BLaER1 treated with 17β-estradiol and CSF1 and Interleukin-3, amounts not matched to agents 10 nM and 100 nM (cell line): ENCODE results near the gene TNIK.
A peak's percentile ranks its signal among the peaks of the same experiment; 100 is the strongest.

ENCODE experiments used
- H3K27ac ChIP-seq, 11 experiments: shearing (Covaris generic); formaldehyde crosslinking; 2 replicates each; pipeline ENCODE4 v1.8.1; 2022
- H3K27me3 ChIP-seq, 11 experiments: shearing (Covaris generic); formaldehyde crosslinking; 2 replicates each; pipeline ENCODE4 v1.8.1; 2022
- H3K36me3 ChIP-seq, 11 experiments: shearing (Covaris generic); formaldehyde crosslinking; 2 replicates each; pipeline ENCODE4 v1.8.1; 2022
- H3K4me1 ChIP-seq, 10 experiments: shearing (Covaris generic); formaldehyde crosslinking; 2 replicates each; pipeline ENCODE4 v1.8.1; 2022
- H3K4me2 ChIP-seq, 11 experiments: shearing (Covaris generic); formaldehyde crosslinking; 2 replicates each; pipeline ENCODE4 v1.8.1; 2022
- H3K4me3 ChIP-seq, 10 experiments: shearing (Covaris generic); formaldehyde crosslinking; 2 replicates each; pipeline ENCODE4 v1.8.1; 2022
- H3K9ac ChIP-seq, 11 experiments: shearing (Covaris generic); formaldehyde crosslinking; 2 replicates each; pipeline ENCODE4 v1.8.1; 2022
- H3K9me3 ChIP-seq, 11 experiments: shearing (Covaris generic); formaldehyde crosslinking; replicated peaks in 1 of 11; 2 replicates each; pipeline ENCODE4 v1.8.1; 2022
- H4K20me1 ChIP-seq, 11 experiments: shearing (Covaris generic); formaldehyde crosslinking; 2 replicates each; pipeline ENCODE4 v1.8.1; 2022
- Cebpa-rat ChIP-seq, 11 experiments: shearing (Covaris generic); IDR thresholded peaks; 2 replicates each; pipeline ENCODE4 v1.8.1; 2022

The TNIK gene

GRCh38 chr3:171234298-171235010 is 225.8 kb downstream of the TNIK start:
- Histone ChIP-seq H3K27ac (no peak overlapping the region), H3K27me3 (no peaks in the 10 kb centered on the region), H3K4me2 (no peak overlapping the region), H3K4me1 (no peaks in the 10 kb centered on the region), H3K9me3 (no peaks in the 10 kb centered on the region), H3K36me3 (no peaks in the 10 kb centered on the region), H3K9ac (no peak overlapping the region), H3K4me3 (no peak overlapping the region), H4K20me1 (no peaks in the 10 kb centered on the region)
- no peak for TF ChIP-seq Cebpa-rat (IDR thresholded peaks at IDR 0.05)

DNA sequence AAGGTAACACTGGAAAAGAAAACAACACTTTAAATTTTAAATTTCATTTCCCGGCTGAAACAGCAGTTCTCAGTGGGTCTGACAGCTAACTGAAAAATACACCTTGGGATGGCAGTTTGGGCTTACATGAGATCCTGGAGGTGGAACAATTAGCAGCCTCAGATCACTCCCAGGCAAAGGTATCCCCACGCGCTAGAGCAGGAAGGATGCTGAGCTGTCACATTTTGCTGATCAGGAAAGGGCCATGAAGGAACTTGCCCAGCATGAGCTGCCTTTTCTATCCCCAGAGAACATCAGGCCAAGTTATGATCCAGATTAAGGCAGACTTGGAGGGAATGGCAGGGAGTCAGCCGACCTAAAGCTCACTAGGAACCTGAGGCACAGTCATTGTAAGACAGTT is 228.8 kb downstream of the TNIK start:
- Histone ChIP-seq H3K4me2 (no peak overlapping the region), H3K9ac (no peak overlapping the region), H3K27me3 (no peaks in the 10 kb centered on the region), H3K4me3 (no peak overlapping the region), H3K27ac (no peak overlapping the region), H3K36me3 (peaks cover 0 to under 1% (median 0%) of the 10 kb centered on the region in 11 experiments; a peak in 1 of 22 replicates), H4K20me1 (no peaks in the 10 kb centered on the region), H3K4me1 (no peaks in the 10 kb centered on the region), H3K9me3 (peaks cover under 1 to 10% (median under 1%) of the 10 kb centered on the region in 11 experiments; a peak in 19 of 22 replicates)
- TF ChIP-seq Cebpa-rat (IDR thresholded peaks at IDR 0.05) = no peak

DNA sequence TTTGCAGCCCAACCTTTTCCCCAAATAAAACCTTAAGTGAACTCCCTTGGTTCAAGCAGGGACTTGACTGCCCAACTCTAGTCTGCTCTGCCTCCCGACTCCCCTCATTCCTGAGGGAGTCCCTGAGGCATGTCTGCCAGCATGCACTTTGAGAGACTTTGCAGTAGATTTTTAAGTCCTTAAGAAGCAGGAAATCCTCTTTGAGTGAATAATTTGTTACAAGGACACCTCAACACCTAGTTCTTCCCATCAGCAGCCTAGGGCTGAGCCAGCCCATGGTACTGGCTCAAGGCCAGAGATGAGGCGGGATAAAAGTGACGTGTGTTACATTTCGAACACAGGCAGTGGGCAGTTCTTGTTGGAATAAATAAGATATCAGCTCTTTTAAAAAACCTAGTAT is 229.3 kb downstream of the TNIK start:
- peaks cover 0 to 5% (median 0%) of the 10 kb centered on the region in 11 experiments; a peak in 3 of 22 replicates for H3K36me3 ChIP-seq
- H3K27ac ChIP-seq = no peak overlapping the region
- no peaks in the 10 kb centered on the region for H3K27me3 ChIP-seq
- H3K9ac ChIP-seq = no peak overlapping the region
- no peaks in the 10 kb centered on the region for H4K20me1 ChIP-seq
- H3K4me2 ChIP-seq = no peak overlapping the region
- no peak overlapping the region for H3K4me3 ChIP-seq
- H3K4me1 ChIP-seq = peaks cover 0 to under 1% (median 0%) of the 10 kb centered on the region in 10 experiments; a peak in 3 of 20 replicates
- no peak for TF ChIP-seq Cebpa-rat (IDR thresholded peaks at IDR 0.05)
- H3K9me3 ChIP-seq = peaks cover 5 to 15% (median 6%) of the 10 kb centered on the region in 11 experiments

DNA sequence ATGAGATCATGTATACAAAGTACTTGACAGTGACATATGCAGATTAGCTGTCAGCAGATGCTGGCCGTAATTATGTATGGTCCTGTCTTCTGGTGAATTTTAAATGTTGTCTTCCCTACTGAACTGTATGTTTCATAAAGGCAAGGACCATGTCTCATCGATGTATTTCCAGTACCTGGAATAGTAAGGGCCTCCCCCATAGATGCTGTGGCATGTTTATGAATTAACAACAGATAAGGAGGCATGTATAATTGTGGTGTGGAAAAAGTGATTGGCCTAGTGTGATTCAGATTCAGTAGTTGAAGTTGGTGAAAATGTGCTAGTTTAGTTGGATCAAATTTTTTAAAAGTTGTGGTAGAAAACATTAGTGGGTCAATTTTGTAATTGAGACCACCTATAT is 231.0 kb downstream of the TNIK start:
- no peak overlapping the region for H3K9ac ChIP-seq
- no peak for TF ChIP-seq Cebpa-rat (IDR thresholded peaks at IDR 0.05)
- no peak overlapping the region for H3K4me3 ChIP-seq
- H3K4me1 ChIP-seq = peaks cover 0 to 18% (median 9%) of the 10 kb centered on the region in 10 experiments; a peak in 11 of 20 replicates
- peaks cover 0 to 6% (median 0%) of the 10 kb centered on the region in 11 experiments; a peak in 3 of 22 replicates for H3K36me3 ChIP-seq
- no peak overlapping the region for H3K4me2 ChIP-seq
- peaks cover 8 to 20% (median 11%) of the 10 kb centered on the region in 11 experiments for H3K9me3 ChIP-seq
- H3K27me3 ChIP-seq = no peaks in the 10 kb centered on the region
- H3K27ac ChIP-seq = no peak overlapping the region
- no peaks in the 10 kb centered on the region for H4K20me1 ChIP-seq

DNA sequence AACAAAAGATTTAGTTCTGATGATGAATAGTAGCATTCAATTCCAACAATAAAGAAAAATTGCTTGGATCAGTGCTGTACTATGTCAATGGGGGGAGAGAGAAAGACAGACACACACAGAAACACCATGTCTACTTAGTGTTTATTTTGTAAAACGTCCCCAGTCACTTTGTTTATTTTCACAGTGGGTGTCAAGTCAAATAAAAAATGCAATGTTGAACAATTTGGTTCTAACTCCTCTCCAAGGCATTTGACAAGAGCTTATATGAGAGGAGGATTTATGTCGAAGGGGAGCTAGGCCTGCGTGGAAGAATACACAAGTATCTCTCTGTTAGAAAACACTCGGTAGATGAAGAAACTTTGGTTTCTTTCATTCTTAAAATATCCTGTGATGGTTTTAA is 232.0 kb downstream of the TNIK start:
- Histone ChIP-seq H3K4me2 (no peak overlapping the region), H3K9ac (no peak overlapping the region), H3K27me3 (peaks cover 0 to 4% (median 0%) of the 10 kb centered on the region in 11 experiments; a peak in 4 of 22 replicates), H3K36me3 (peaks cover 0 to 6% (median 0%) of the 10 kb centered on the region in 11 experiments; a peak in 3 of 22 replicates), H4K20me1 (no peaks in the 10 kb centered on the region), H3K9me3 (peaks cover 8 to 20% (median 11%) of the 10 kb centered on the region in 11 experiments), H3K4me1 (peaks cover 0 to 23% (median 10%) of the 10 kb centered on the region in 10 experiments; a peak in 11 of 20 replicates), H3K27ac (no peak overlapping the region), H3K4me3 (no peak overlapping the region)
- TF ChIP-seq Cebpa-rat (IDR thresholded peaks at IDR 0.05) = no peak

DNA sequence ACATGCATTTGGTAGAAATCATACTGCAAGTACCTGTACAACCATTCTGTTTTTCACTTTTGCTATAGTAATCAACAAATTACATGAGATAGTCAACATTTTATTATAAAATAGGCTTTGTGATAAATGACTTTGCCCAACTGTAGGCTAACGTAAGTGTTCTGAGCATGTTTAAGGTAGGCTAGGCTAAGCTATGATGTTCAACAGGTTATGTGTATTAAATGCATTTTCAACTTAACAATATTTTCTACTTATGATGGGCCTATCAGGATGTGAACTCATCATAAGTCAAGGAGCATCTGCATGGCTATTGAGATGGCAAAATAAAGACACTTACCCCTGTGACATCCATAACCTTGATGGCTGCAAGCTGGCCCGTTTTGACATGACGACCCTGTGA is 232.4 kb downstream of the TNIK start:
- H3K27me3 ChIP-seq = peaks cover 0 to 8% (median 0%) of the 10 kb centered on the region in 11 experiments; a peak in 6 of 22 replicates
- no peak overlapping the region for H3K27ac ChIP-seq
- no peak for TF ChIP-seq Cebpa-rat (IDR thresholded peaks at IDR 0.05)
- H4K20me1 ChIP-seq = no peaks in the 10 kb centered on the region
- no peak overlapping the region for H3K9ac ChIP-seq
- H3K4me1 ChIP-seq = peaks cover 0 to 23% (median 10%) of the 10 kb centered on the region in 10 experiments; a peak in 11 of 20 replicates
- H3K36me3 ChIP-seq = peaks cover 0 to 6% (median 0%) of the 10 kb centered on the region in 11 experiments; a peak in 3 of 22 replicates
- H3K4me3 ChIP-seq = no peak overlapping the region
- H3K4me2 ChIP-seq = no peak overlapping the region
- peaks cover 8 to 20% (median 11%) of the 10 kb centered on the region in 11 experiments for H3K9me3 ChIP-seq

DNA sequence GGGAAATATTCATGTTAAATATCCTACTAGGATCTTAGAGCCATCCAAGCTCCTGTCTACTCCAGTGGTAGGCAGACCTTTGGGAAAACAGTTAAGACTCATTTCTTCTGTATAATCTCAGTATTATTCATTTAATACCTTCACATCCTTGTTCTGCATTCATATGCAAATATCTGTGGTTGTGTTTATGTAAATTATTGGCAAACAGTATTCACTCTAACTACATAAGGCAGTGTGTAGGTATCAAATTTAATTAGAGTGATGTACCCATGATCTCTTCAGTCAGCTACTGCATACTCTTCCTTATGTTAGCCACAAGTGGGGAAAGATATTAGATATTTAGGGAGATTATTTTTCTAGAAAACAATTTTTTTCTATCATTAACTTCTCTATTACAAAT is 232.8 kb downstream of the TNIK start:
- Histone ChIP-seq H3K36me3 (peaks cover 0 to 6% (median 0%) of the 10 kb centered on the region in 11 experiments; a peak in 3 of 22 replicates), H4K20me1 (no peaks in the 10 kb centered on the region), H3K27me3 (peaks cover 0 to 13% (median 3%) of the 10 kb centered on the region in 11 experiments; a peak in 7 of 22 replicates), H3K9me3 (peaks cover 8 to 20% (median 11%) of the 10 kb centered on the region in 11 experiments), H3K4me1 (peaks cover 0 to 23% (median 10%) of the 10 kb centered on the region in 10 experiments; a peak in 11 of 20 replicates), H3K9ac (no peak overlapping the region), H3K4me3 (no peak overlapping the region), H3K4me2 (no peak overlapping the region), H3K27ac (no peak overlapping the region)
- no peak for TF ChIP-seq Cebpa-rat (IDR thresholded peaks at IDR 0.05)

GRCh38 chr3:171226794-171227193 is 233.4 kb downstream of the TNIK start:
- no peak overlapping the region for H3K9ac ChIP-seq

GRCh38 chr3:171225708-171226107 is 234.5 kb downstream of the TNIK start:
- Histone ChIP-seq H3K36me3 (peaks cover 0 to 6% (median 0%) of the 10 kb centered on the region in 11 experiments; a peak in 3 of 22 replicates), H4K20me1 (no peaks in the 10 kb centered on the region), H3K27me3 (peaks cover 0 to 16% (median 3%) of the 10 kb centered on the region in 11 experiments; a peak in 8 of 22 replicates), H3K4me2 (peak overlapping the region in 6 of 11 experiments; percentile 30 to 68 (median 46); a peak in 10 of 22 replicates), H3K4me3 (no peak overlapping the region), H3K4me1 (peaks cover 0 to 23% (median 10%) of the 10 kb centered on the region in 10 experiments; a peak in 11 of 20 replicates), H3K27ac (no peak overlapping the region), H3K9ac (no peak overlapping the region), H3K9me3 (peaks cover 8 to 20% (median 11%) of the 10 kb centered on the region in 11 experiments)
- no peak for TF ChIP-seq Cebpa-rat (IDR thresholded peaks at IDR 0.05)

More at GRCh38 chr3:171226794-171227193, 233.4 kb downstream of the TNIK start:
- peaks cover 0 to 23% (median 10%) of the 10 kb centered on the region in 10 experiments; a peak in 11 of 20 replicates for H3K4me1 ChIP-seq
- H3K4me3 ChIP-seq = no peak overlapping the region
- no peak for TF ChIP-seq Cebpa-rat (IDR thresholded peaks at IDR 0.05)
- peaks cover 0 to 16% (median 3%) of the 10 kb centered on the region in 11 experiments; a peak in 7 of 22 replicates for H3K27me3 ChIP-seq
- peaks cover 8 to 20% (median 11%) of the 10 kb centered on the region in 11 experiments for H3K9me3 ChIP-seq
- H3K27ac ChIP-seq = no peak overlapping the region
- H3K36me3 ChIP-seq = peaks cover 0 to 6% (median 0%) of the 10 kb centered on the region in 11 experiments; a peak in 3 of 22 replicates
- no peak overlapping the region for H3K4me2 ChIP-seq
- no peaks in the 10 kb centered on the region for H4K20me1 ChIP-seq
